GM12875 (cell line): Measurements from ENCODE around the gene DNAAF2.
A peak's percentile ranks its signal among the peaks of the same experiment; 100 is the strongest.

Source experiments
- H3K4me3 ChIP-seq: one replicate; pipeline ENCODE4 v1.5.1; 2011; ENCODE audit warnings: low read depth, low read length, control low read depth
- TF ChIP-seq, protein P1 (sequence below): IDR thresholded peaks from 2 replicates; pipeline ENCODE4 v1.5.1; 2011; ENCODE audit warnings: low read depth, mild to moderate bottlenecking, control low read depth, inconsistent platforms, low read length, moderate library complexity, borderline replicate concordance; ENCODE audit not compliant: insufficient read depth

Gene DNAAF2

DNA sequence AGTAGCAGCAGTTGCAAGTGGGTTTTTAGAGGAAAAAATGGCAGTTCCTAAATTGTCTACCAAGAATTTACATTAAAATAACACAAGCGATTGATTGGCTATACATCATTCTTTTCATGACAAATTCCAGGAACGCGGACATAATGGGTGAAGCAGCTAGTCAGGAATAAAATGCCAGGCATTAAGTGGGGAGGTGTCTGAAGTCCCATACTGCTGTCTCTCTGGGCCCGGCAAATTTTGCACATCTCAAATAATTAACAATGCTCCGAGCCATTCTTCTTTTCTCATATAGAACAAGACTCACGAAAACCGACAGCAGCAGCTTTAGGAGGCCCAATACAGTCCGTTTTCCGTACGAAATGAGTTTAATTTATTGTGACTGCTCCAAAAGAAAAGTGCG lies 15.3 kb downstream of the DNAAF2 start:
- peak overlapping the region; percentile 95 for H3K4me3 ChIP-seq
- TF ChIP-seq, protein P1, sequence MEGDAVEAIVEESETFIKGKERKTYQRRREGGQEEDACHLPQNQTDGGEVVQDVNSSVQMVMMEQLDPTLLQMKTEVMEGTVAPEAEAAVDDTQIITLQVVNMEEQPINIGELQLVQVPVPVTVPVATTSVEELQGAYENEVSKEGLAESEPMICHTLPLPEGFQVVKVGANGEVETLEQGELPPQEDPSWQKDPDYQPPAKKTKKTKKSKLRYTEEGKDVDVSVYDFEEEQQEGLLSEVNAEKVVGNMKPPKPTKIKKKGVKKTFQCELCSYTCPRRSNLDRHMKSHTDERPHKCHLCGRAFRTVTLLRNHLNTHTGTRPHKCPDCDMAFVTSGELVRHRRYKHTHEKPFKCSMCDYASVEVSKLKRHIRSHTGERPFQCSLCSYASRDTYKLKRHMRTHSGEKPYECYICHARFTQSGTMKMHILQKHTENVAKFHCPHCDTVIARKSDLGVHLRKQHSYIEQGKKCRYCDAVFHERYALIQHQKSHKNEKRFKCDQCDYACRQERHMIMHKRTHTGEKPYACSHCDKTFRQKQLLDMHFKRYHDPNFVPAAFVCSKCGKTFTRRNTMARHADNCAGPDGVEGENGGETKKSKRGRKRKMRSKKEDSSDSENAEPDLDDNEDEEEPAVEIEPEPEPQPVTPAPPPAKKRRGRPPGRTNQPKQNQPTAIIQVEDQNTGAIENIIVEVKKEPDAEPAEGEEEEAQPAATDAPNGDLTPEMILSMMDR, result no peak

- H3K4me3 ChIP-seq, result peak overlapping the region; percentile 95
Observed at GRCh38 chr14:49619273-49619672, 15.8 kb downstream of the DNAAF2 start.

DNA sequence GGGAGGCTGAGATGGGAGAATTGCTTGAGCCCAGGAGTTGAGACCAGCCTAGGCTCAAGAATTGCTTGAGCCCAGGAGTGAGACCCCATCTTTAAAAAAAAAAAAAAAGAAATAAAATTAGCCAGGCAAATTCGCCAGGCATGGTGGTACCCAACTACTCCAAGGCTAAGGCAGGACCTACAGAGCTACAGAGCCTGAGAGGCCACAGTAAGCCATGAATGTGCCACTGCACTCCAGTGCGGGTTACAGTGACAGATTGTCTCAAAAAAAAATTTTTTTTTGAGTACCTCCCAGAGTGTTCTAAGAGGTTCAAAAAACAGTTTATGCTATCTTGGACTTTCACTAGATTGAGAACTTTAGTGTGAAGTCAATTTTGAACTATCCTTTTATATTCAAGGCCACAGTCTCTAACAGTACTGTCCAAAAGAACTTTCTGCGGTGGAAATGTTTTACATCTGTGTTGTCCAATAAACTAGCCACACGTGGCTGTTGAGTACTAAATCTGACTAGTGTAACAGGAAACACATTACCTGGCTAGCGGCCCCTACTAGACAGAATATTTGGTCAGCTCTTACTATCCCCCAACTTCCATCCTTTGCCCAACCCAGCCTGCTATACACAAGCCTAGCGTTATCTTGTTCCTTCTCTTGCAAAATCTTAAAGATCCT lies 17.1 kb downstream of the DNAAF2 start:
- TF ChIP-seq, protein P1, result no peak
- H3K4me3 ChIP-seq, result no peak overlapping the region

DNA sequence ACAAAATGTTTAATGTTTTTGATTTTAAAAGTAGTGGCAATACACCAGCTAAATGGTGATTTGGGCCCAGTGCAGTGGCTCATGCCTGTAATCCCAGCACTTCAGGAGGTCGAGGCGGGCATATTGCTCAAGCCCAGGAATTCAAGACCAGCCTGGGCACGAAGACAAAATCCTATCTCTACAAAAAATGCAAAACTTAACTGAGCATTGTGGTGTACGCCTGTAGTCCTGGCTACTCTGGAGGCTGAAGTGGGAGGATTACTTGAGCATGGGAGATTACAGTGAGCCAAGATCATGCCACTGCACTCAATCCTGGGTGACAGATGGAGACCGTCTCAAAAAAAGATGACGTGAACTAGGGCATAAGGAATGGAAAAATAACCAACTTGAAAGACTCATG lies 19.3 kb downstream of the DNAAF2 start:
- no peak overlapping the region for H3K4me3 ChIP-seq
- TF ChIP-seq, protein P1, result no peak

DNA sequence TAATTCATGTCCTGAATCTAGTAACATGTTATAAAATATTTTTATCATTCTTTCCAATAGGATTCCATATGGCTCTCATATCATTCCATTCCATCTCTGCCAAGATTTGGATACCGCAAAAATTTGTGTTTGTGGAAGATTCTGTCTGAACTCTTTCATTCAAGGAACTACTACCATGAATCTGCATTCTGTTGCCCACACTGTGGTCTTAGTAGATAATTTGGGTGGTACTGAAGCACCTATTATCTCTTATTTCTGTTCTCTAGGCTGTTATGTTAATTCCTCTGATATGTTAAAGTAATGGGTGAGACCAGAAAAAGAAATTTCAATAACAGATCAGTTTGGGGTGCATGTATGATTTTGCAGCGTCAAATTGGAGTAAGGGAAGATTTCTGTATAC lies 20.8 kb downstream of the DNAAF2 start:
- H3K4me3 ChIP-seq, result no peak overlapping the region
- TF ChIP-seq, protein P1, result no peak

DNA sequence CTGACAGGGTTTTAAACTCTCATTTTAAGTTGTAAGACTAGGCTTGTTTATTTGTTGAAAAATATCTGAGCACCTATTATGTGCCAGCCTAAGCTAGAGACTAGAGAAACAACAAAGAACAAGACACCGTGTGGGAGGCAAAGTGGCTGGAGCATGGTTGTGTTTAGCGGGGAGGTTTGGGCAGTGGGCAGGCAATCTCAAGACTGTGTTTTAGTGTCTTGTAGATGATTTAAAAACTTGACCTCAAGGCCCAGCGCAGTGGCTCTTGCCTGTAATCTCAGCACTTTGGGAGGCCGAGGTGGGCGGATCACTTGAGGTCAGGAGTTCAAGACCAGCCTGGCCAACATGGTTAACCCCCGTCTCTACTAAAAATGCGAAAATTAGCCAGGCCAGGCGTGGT lies 22.4 kb downstream of the DNAAF2 start:
- TF ChIP-seq, protein P1, result no peak
- no peak overlapping the region for H3K4me3 ChIP-seq

GRCh38 chr14:49612251-49612650 lies 22.8 kb downstream of the DNAAF2 start:
- no peak overlapping the region for H3K4me3 ChIP-seq
- TF ChIP-seq, protein P1, result no peak

DNA sequence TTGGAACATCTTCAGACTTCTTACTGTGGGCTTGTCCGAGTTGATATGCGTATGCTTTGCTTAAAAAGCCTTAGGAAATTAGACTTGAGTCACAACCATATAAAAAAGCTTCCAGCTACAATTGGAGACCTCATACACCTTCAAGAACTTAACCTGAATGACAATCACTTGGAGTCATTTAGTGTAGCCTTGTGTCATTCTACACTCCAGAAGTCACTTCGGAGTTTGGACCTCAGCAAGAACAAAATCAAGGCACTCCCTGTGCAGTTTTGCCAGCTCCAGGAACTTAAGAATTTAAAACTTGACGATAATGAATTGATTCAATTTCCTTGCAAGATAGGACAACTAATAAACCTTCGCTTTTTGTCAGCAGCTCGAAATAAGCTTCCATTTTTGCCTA lies 27.5 kb downstream of the DNAAF2 start:
- TF ChIP-seq, protein P1, result no peak

More for the DNA sequence above, 27.5 kb downstream of the DNAAF2 start:
- H3K4me3 ChIP-seq, result no peak overlapping the region
